ENCODE data around the gene DNAJC17.

DNAJC17 gene, protein sequence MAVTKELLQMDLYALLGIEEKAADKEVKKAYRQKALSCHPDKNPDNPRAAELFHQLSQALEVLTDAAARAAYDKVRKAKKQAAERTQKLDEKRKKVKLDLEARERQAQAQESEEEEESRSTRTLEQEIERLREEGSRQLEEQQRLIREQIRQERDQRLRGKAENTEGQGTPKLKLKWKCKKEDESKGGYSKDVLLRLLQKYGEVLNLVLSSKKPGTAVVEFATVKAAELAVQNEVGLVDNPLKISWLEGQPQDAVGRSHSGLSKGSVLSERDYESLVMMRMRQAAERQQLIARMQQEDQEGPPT

GRCh38 chr15:40807028-40807887 is at the start of gene DNAJC17, which contains the start of gene ZFYVE19:
TSS of gene DNAJC17 (minus strand) at chr15:40807473. CDS start at chr15:40807446, 27 bp downstream.
TSS of gene ZFYVE19 (plus strand) at chr15:40807089. CDS start at chr15:40807590, 501 bp downstream.
- peak; percentile 92 to 94 for DNase-seq (ENCODE audit: low read depth in 2 of 2)

DNA sequence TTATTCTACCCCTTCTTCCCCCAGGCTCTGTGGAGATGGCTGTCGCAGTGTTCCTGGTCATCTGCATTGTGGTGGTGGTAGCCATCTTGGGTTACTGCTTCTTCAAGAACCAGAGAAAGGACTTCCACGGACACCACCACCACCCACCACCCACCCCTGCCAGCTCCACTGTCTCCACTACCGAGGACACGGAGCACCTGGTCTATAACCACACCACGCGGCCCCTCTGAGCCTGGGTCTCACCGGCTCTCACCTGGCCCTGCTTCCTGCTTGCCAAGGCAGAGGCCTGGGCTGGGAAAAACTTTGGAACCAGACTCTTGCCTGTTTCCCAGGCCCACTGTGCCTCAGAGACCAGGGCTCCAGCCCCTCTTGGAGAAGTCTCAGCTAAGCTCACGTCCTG is 49.5 kb upstream of the DNAJC17 start:
- no peak for DNase-seq (ENCODE audit: low read depth in 2 of 2)

DNA sequence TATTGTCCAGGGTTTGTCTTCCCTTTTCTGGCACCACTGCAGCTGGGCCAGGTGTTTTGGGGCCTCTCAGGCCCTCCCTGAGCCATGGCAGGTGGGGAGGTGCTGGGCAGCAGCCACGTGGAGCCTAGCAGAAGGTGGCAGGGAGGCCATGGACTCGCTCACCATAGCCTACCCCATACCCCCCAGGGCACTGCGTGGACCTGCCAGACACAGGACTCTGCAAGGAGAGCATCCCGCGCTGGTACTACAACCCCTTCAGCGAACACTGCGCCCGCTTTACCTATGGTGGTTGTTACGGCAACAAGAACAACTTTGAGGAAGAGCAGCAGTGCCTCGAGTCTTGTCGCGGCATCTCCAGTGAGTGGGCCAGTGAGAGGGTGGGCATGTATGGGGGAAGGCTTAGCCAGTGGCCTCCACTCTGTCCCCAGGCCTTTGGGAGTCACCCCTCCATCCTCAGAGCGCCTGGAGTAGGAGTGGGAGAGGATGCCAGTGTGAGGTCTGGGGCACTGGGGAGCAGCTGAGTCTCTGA is 48.5 kb upstream of the DNAJC17 start:
- DNase-seq (ENCODE audit: low read depth in 2 of 2) = no peak

DNA sequence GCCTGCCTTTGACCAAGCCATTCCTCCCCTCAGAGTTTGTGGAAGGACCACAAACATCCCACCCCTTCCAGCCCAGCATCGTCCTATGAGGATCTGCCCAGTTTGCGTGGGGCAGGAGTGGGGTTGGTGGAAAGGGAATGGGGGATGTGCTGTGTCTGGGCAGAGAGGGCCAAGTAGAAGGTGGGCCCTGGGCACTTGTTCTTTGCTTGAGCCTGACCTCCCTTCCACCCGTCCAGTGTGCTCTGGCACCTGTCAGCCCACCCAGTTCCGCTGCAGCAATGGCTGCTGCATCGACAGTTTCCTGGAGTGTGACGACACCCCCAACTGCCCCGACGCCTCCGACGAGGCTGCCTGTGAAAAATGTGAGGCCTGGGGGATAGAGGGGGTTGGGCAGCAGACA is 46.9 kb upstream of the DNAJC17 start:
- no peak for DNase-seq (ENCODE audit: low read depth in 2 of 2)

DNA sequence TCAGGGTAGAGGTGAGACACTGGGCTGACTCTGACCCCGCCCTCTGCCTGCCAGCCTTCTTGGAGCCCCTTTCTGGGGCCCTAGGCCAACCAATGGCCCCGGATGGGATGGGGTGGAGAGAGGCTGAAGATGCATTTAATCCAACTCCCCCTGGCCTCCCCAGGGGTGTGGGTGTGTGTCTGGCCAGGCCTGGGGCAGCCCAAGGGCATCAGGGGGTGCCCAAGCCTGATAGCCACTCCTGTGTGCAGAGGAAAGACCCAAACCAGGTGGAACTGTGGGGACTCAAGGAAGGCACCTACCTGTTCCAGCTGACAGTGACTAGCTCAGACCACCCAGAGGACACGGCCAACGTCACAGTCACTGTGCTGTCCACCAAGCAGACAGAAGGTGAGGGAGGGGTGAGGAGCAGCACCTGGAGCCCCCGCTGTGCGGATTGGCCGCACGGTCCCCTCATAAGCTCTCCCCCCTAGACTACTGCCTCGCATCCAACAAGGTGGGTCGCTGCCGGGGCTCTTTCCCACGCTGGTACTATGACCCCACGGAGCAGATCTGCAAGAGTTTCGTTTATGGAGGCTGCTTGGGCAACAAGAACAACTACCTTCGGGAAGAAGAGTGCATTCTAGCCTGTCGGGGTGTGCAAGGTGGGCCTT is 46.1 kb upstream of the DNAJC17 start:
- DNase-seq (ENCODE audit: low read depth in 2 of 2) = no peak

DNA sequence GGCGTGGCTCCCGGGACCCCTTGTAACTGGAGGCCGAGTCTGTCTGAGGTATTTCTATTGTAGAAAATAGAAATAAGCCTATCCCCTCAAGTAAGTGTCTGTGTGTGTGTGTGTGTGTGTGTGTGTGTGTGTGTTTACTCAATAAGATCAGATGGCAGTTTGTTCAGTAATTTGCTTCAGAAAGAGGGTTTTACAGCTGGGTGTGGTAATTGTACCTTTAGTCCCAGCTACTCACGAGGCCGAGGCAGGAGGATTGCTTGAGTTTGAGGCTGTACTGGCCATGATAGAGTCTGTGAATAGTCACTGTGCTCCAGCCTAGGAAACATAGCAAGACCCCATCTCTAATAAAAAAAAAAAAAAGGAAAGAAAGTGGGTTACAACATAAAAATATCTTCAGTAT is 45.3 kb upstream of the DNAJC17 start:
- no peak for DNase-seq (ENCODE audit: low read depth in 2 of 2)

DNA sequence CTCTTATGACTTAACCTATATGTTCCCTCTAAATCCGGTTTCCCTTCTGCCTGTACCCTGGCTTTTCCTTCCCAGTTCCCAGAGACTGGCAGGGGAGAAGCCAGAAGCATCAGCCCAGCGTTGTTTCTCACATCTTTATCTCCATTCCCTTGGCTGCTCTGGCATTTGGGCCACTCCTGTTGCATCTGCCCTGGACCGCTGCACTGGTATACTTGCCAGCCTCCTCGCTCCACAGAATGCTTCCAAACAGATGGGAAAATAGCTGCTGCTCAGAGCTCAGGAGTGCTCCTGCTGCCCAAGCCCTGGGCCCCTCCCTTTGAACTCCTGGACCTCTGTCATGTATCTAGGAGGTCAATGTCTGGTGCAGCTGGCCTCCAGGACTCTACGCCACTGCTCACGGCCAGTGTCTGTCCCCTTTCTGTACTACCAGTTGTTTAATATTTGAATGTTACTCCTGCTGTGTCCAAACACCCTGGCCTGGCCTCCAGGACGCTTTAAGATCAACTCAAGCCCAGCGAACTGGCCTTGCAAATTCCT is 43.4 kb upstream of the DNAJC17 start:
- DNase-seq (ENCODE audit: low read depth in 2 of 2) = no peak

DNA sequence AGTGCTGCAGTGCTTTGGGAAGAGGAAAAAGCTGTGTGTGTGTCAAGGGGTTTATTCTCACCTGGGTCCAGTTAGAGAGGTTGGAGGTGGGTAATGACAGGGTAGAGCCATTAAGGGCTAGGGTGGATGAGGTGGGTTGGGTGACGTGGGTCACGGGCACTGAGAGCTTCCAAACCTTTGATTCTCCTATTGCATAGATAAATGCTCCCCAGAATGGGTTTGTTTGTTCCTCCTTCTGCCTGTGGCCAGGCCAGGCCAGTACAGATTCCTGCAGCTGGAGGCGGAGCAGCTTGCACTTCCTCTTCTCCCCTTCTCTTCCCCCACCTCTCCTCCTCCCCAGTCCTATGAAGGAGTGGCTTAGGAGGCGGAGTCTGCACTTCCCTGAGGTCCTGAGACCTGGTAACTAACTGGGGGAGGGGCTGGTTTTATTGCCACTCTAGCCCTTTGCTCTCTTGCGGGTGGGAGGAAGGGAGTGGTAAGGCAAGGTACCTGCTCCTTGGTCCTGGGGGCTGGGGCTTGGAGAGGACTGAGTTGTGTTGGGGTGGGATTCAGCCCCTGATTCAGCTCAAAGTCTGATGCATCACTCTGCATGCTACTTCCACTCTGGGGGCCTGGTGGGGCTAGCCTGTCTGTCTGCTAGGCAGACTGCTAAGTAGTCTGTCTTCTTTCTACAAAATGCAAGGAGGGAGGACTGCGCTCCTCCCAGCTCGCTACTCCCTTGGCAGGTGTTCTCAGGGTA is 40.1 kb upstream of the DNAJC17 start:
- DNase-seq (ENCODE audit: low read depth in 2 of 2) = no peak

- no peak for DNase-seq (ENCODE audit: low read depth in 2 of 2)
These were observed 39.6 kb upstream of the DNAJC17 start for GRCh38 chr15:40846841-40847222.

DNA sequence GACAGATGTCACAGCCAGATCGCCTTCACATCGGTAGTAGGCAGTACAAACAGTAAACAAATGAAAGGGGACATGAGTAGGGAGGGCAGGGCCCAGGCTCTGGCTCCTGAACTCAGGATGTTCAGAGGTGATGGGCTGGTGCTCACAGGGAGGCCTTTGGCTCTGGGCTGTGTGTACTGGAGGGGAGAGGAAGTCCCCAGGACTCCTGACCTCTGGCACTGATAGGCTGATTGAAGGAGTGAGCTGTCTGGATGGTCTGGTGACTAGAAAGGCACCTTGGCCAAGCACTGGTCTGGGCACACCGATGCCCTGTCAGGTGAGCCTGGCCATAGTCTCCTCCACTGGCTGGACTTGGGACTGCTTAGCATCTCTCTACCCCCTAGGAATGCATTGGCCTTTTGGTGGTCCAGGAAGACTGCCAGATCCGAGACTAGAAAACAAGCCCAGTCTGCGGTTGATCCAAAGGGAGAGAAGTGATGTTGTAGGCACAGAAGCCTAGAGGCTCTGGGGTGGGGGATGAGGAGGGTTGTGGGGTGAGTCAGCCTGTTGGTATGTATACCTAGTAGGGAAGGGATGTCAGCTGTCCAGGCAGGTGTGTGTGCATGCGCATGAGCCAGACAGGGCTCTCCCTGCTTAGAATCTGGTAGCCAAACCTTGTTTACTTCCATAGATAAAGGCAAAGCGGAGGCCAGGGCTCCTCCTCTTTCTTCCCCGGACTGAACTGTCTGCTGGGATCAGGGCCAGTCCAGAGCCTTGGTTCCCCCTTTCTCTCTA is 38.4 kb upstream of the DNAJC17 start:
- no peak for DNase-seq (ENCODE audit: low read depth in 2 of 2)

DNA sequence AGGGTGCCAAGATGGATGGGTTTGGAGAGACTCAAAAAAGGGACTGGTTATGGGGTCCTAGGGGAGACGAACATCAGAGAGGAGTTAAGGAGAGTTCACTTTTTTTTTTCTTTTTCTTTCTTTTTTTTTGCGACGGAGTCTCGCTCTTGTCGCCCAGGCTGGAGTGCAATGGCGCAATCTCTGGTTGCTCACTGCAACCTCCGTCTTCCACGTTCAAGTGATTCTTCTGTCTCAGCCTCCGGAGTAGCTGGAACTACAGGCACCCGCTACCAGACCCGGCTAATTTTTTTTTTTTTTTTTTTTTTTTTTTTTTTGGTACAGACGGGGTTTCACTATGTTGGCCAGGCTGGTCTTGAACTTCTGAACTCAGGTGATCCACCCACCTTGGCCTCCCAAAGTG is 37.8 kb upstream of the DNAJC17 start:
- DNase-seq (ENCODE audit: low read depth in 2 of 2) = no peak

- peak; percentile 20 to 32 for DNase-seq (ENCODE audit: low read depth in 2 of 2)
These were observed 37.4 kb upstream of the DNAJC17 start for GRCh38 chr15:40844696-40845030.

GRCh38 chr15:40843885-40844695 is 36.8 kb upstream of the DNAJC17 start, which contains the start of gene SPINT1:
TSS of gene SPINT1 (plus strand) at chr15:40844048. CDS start at chr15:40844555, 507 bp downstream.
- DNase-seq (ENCODE audit: low read depth in 2 of 2) = peak; percentile 67 to 81

DNA sequence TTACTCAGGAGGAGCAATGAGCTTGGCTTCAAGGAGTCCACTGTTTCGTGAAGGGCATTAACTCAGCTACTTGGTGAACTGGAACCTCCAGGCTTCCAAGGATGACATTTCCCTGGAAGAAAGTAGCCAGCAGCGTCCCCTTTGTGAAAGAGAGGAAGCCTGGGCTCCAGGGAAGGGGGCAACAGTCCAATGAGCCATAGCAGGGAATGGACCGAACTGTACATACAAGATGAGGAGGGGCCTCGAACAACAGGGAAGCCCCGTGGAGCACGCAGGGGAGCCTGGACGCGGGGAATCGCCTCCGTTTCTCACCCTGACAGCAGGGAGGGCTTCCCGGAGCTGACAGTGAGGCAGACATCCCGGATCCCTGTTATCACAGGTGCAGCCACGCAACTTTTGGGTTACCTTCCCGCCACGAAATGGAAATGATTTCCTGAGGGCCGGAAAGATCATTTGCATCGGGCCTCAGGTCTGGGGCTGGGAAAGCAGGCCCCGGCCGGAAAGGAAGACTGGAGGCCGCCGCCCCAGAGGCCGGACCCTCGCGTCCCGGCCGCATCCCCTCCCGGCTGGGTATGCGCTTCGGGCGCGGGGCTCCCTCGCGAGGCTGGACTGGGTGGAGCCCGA is 36.1 kb upstream of the DNAJC17 start:
- no peak for DNase-seq (ENCODE audit: low read depth in 2 of 2)

GRCh38 chr15:40841741-40842140 is 34.5 kb upstream of the DNAJC17 start:
- DNase-seq (ENCODE audit: low read depth in 2 of 2) = no peak

DNA sequence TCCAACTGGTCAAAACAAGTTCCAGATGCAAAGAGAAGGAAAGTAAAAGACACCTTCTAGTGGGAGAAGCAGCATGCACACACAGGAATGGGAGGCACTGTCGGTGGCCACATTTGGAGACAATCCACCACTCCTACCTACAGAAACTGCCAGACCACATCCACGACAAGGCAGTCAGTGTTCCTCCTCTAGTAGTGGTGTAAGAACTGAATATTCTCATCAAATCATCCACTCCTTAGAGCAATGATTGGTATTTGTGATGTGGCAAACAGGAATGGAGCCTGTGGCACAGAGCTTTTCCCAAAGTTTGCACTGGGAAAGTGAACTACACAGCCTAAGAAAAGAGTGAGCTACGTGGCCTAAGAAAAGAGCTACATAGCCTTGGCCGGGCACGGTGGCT is 31.5 kb upstream of the DNAJC17 start:
- no peak for DNase-seq (ENCODE audit: low read depth in 2 of 2)

DNA sequence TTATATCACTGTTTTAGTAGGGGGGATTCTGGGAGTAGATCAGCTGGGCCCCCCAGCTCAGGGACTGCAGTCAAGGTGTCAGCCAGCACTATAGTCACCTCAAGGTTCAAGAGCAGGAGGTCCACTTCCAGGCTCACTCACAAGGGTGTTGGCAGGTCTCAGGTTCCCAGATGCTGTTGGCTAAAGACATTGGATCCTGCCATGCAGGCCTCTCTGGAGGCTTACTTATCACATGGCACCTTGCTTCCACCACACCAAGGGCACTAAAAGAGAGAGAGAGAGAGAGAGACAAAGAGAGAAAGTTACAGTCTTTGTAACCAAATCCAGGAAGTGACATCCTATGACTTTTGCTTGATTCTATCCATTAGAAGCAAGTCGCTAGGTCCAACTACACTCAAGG is 28.7 kb upstream of the DNAJC17 start:
- DNase-seq (ENCODE audit: low read depth in 2 of 2) = no peak

DNA sequence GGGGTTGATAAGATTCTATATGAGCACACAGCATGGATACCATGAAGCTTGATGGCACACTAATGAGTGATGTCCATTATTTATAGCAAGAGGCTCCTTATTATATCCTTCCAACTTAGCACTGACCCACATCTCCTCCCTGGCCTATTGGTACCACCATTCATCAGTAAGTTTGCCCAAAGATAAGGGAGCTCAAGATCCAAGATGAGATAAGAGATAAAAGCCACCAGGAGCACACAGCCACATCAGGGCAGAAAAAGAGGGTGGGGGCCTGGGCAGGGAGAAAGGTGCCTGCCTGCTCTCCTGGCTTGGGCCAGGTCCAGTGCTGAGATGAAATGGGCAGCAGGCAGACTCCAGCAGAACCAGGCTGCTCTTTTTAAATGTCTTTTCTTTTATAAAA is 25.6 kb upstream of the DNAJC17 start:
- DNase-seq (ENCODE audit: low read depth in 2 of 2) = no peak

- no peak for DNase-seq (ENCODE audit: low read depth in 2 of 2)
These were observed 24.6 kb upstream of the DNAJC17 start for GRCh38 chr15:40831861-40832260.
